ENCODE data around the gene UAP1.

The UAP1 gene

DNA sequence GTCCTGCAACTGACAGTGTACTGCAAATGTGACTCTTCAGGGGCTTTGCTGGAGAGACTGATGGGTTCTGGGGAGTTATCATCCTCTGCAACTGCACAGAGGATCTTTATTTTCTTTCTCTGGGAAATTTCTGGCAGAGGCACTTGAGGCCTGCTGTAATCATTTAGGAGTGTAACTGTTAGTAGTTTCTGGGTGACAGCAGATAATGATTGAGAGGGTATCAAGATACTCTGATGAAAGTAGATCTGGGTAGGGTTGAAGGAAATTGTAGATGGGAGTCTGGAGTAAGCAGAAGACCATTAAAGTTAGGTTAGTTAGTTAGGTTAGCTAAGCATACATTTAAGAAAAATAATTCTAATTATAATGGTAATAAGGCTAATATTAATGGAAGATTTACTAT lies 59.7 kb downstream of the UAP1 start:
- Histone ChIP-seq H3K27ac (ENCODE audit: low read depth, low read length) (no peak overlapping the region), H3K36me3 (ENCODE audit: low read length) (no peaks in the 10 kb centered on the region), H3K4me2 (ENCODE audit: low read depth, low read length, poor library complexity, severe bottlenecking) (no peak overlapping the region), H3K9me3 (ENCODE audit: insufficient read depth, low read length) (no peaks in the 10 kb centered on the region), H4K20me1 (ENCODE audit: low read depth, low read length) (no peaks in the 10 kb centered on the region), H3K27me3 (ENCODE audit: low read length) (no peaks in the 10 kb centered on the region), H3F3A (ENCODE audit: insufficient read depth) (no peaks in the 10 kb centered on the region), H2AFZ (ENCODE audit: low read depth, low read length, severe bottlenecking) (no peak overlapping the region), H3K9me2 (replicated peaks; ENCODE audit: insufficient read depth, low read length) (no peaks in the 10 kb centered on the region), H3K4me3 (ENCODE audit: insufficient read depth, low read length, poor library complexity, severe bottlenecking) (no peak overlapping the region), H3K79me2 (ENCODE audit: insufficient read depth, low read length) (no peaks in the 10 kb centered on the region), H3K9ac (ENCODE audit: low read length) (no peak overlapping the region)
- TF ChIP-seq, protein P1, sequence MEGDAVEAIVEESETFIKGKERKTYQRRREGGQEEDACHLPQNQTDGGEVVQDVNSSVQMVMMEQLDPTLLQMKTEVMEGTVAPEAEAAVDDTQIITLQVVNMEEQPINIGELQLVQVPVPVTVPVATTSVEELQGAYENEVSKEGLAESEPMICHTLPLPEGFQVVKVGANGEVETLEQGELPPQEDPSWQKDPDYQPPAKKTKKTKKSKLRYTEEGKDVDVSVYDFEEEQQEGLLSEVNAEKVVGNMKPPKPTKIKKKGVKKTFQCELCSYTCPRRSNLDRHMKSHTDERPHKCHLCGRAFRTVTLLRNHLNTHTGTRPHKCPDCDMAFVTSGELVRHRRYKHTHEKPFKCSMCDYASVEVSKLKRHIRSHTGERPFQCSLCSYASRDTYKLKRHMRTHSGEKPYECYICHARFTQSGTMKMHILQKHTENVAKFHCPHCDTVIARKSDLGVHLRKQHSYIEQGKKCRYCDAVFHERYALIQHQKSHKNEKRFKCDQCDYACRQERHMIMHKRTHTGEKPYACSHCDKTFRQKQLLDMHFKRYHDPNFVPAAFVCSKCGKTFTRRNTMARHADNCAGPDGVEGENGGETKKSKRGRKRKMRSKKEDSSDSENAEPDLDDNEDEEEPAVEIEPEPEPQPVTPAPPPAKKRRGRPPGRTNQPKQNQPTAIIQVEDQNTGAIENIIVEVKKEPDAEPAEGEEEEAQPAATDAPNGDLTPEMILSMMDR (IDR thresholded peaks at IDR 0.05; ENCODE audit: insufficient read depth, low read length, poor library complexity, severe bottlenecking): no peak
- TF ChIP-seq EZH2phosphoT487 (conservative IDR thresholded peaks at IDR 0.05; ENCODE audit: low read length): no peak

DNA sequence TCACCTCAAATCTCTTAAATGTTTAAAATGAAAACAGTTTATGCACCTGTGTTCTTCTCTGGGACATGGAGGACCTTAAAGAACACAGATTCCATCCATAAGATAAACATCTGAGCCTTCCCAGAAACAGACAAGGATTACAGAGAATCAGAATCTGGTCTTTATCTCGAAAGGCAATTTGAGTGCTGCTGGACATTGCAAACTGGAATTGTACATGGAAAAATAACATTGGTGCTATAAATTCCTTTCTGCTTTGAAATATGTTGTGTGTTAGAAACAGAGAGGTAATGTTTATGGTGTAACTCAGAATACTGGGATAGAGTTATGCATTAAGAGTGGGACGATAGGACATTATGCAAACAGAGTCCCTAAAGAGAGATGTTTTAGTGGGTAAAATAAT lies 64.2 kb downstream of the UAP1 start:
- Histone ChIP-seq H3K4me2 (ENCODE audit: low read depth, low read length, poor library complexity, severe bottlenecking) (no peak overlapping the region), H3K4me3 (ENCODE audit: insufficient read depth, low read length, poor library complexity, severe bottlenecking) (no peak overlapping the region), H3K9me3 (ENCODE audit: insufficient read depth, low read length) (no peaks in the 10 kb centered on the region), H3K27ac (ENCODE audit: low read depth, low read length) (no peak overlapping the region), H3F3A (ENCODE audit: insufficient read depth) (no peaks in the 10 kb centered on the region), H3K9me2 (replicated peaks; ENCODE audit: insufficient read depth, low read length) (no peaks in the 10 kb centered on the region), H3K27me3 (ENCODE audit: low read length) (no peaks in the 10 kb centered on the region), H3K9ac (ENCODE audit: low read length) (no peak overlapping the region), H2AFZ (ENCODE audit: low read depth, low read length, severe bottlenecking) (no peak overlapping the region), H3K79me2 (ENCODE audit: insufficient read depth, low read length) (no peaks in the 10 kb centered on the region), H4K20me1 (ENCODE audit: low read depth, low read length) (no peaks in the 10 kb centered on the region), H3K36me3 (ENCODE audit: low read length) (no peaks in the 10 kb centered on the region)
- TF ChIP-seq, protein P1 (IDR thresholded peaks at IDR 0.05; ENCODE audit: insufficient read depth, low read length, poor library complexity, severe bottlenecking): no peak
- TF ChIP-seq EZH2phosphoT487 (conservative IDR thresholded peaks at IDR 0.05; ENCODE audit: low read length): no peak

DNA sequence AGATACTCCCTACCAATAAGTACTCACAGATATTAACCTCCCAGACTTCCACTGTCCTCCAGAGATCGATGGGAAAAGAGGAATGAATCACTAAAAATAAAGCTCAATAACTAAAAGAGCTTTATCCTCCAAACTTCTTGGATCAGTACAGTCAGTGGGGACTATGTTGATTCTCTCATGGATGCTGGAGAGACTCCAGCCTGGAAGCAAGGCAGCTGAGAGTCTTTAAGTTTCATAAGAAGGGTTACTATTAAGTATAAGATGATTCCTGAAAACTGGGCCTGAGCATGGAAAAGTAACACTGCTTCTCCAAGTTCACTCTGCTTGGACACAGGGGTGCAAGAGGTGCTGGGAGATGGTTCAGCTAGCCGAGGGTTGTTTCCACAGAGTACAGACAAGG lies 64.6 kb downstream of the UAP1 start:
- no peaks in the 10 kb centered on the region for H3K79me2 ChIP-seq (ENCODE audit: insufficient read depth, low read length)
- no peak overlapping the region for H3K4me2 ChIP-seq (ENCODE audit: low read depth, low read length, poor library complexity, severe bottlenecking)
- H3K9ac ChIP-seq (ENCODE audit: low read length): no peak overlapping the region
- no peaks in the 10 kb centered on the region for H3K36me3 ChIP-seq (ENCODE audit: low read length)
- no peak overlapping the region for H2AFZ ChIP-seq (ENCODE audit: low read depth, low read length, severe bottlenecking)
- H3K9me3 ChIP-seq (ENCODE audit: insufficient read depth, low read length): no peaks in the 10 kb centered on the region
- no peaks in the 10 kb centered on the region for H3K9me2 ChIP-seq (replicated peaks; ENCODE audit: insufficient read depth, low read length)
- no peaks in the 10 kb centered on the region for H3K27me3 ChIP-seq (ENCODE audit: low read length)
- H4K20me1 ChIP-seq (ENCODE audit: low read depth, low read length): no peaks in the 10 kb centered on the region
- H3K4me3 ChIP-seq (ENCODE audit: insufficient read depth, low read length, poor library complexity, severe bottlenecking): no peak overlapping the region
- TF ChIP-seq EZH2phosphoT487 (conservative IDR thresholded peaks at IDR 0.05; ENCODE audit: low read length): no peak
- TF ChIP-seq, protein P1 (IDR thresholded peaks at IDR 0.05; ENCODE audit: insufficient read depth, low read length, poor library complexity, severe bottlenecking): no peak
- no peak overlapping the region for H3K27ac ChIP-seq (ENCODE audit: low read depth, low read length)
- H3F3A ChIP-seq (ENCODE audit: insufficient read depth): no peaks in the 10 kb centered on the region

All from SU-DHL-6 (cell line).